CD14-positive monocyte (primary cell): ENCODE measurements around the gene DNAH1. TPM values are rescaled to one million over a fixed set of nuclear protein-coding genes. Genes with fewer than 3 reads are reported as not detected.

Experiments
- DNase-seq, 3 donors: peaks; one replicate each; pipeline ENCODE4 v3.0.0-alpha.2; 2011 to 2022
- H2AFZ ChIP-seq: 2 replicates; pipeline ENCODE4 v1.6.0; 2012; ENCODE audit warnings: mild to moderate bottlenecking, low read depth, low read length, inconsistent platforms; ENCODE audit not compliant: insufficient read depth, poor library complexity, severe bottlenecking
- H3K27ac ChIP-seq, 2 donors: 1 replicate in 1 of 2; 2 replicates in 1 of 2; pipeline ENCODE4 v1.5.1; 2012 to 2013; ENCODE audit warnings: low read length in 2 of 2, control low read depth in 1 of 2, inconsistent platforms in 1 of 2, low read depth in 1 of 2, mild to moderate bottlenecking in 1 of 2
- H3K27me3 ChIP-seq, 2 donors: one replicate each; pipeline versions ENCODE4 v1.6.0 to v1.6.1; 2011 to 2013; ENCODE audit warnings: low read length in 2 of 2; ENCODE audit not compliant: control insufficient read depth in 2 of 2, insufficient read depth in 2 of 2
- H3K36me3 ChIP-seq, 2 donors: replicated peaks in 1 of 2; 1 replicate in 1 of 2; 2 replicates in 1 of 2; pipeline versions ENCODE4 v1.5.1 to v1.6.1; 2012 to 2013; ENCODE audit warnings: low read length in 2 of 2, control low read depth in 1 of 2, inconsistent platforms in 1 of 2, mild to moderate bottlenecking in 1 of 2; ENCODE audit not compliant: insufficient read depth in 2 of 2, control insufficient read depth in 1 of 2
- H3K4me1 ChIP-seq, 2 donors: 1 replicate in 1 of 2; 2 replicates in 1 of 2; pipeline versions ENCODE4 v1.5.1 to v1.6.1; 2012 to 2013; ENCODE audit warnings: low read length in 2 of 2, control low read depth in 1 of 2, inconsistent platforms in 1 of 2, mild to moderate bottlenecking in 1 of 2, moderate library complexity in 1 of 2; ENCODE audit not compliant: insufficient read depth in 2 of 2, control insufficient read depth in 1 of 2
- H3K4me2 ChIP-seq: replicated peaks from 2 replicates; pipeline ENCODE3; 2012; ENCODE audit warnings: low read length, moderate library complexity, mild to moderate bottlenecking; ENCODE audit not compliant: poor library complexity, severe bottlenecking; ENCODE audit errors: extremely low read depth
- H3K4me3 ChIP-seq, 3 experiments: fragments of 200-600 bp in 1 of 3; sonication (generic) in 1 of 3; replicated peaks in 1 of 3; 1 replicate in 2 of 3; 2 replicates in 1 of 3; pipeline ENCODE4 v1.5.1; 2011 to 2013; ENCODE audit warnings: low read length in 3 of 3, mild to moderate bottlenecking in 3 of 3, control low read depth in 2 of 3, low read depth in 2 of 3, inconsistent platforms in 1 of 3, moderate library complexity in 1 of 3
- H3K79me2 ChIP-seq: 2 replicates; pipeline ENCODE4 v1.6.0; 2012; ENCODE audit warnings: mild to moderate bottlenecking, control low read depth, inconsistent platforms, low read length, moderate library complexity; ENCODE audit not compliant: insufficient read depth
- H3K9ac ChIP-seq: 2 replicates; pipeline ENCODE4 v1.6.0; 2017; ENCODE audit warnings: low read length, mild to moderate bottlenecking; ENCODE audit not compliant: insufficient read depth, poor library complexity, severe bottlenecking
- H3K9me3 ChIP-seq, 2 donors: replicated peaks in 1 of 2; 1 replicate in 1 of 2; 2 replicates in 1 of 2; pipeline versions ENCODE4 v1.5.1 to v1.6.1; 2012 to 2013; ENCODE audit warnings: low read length in 2 of 2, control low read depth in 1 of 2; ENCODE audit not compliant: control insufficient read depth in 1 of 2, insufficient read depth in 1 of 2
- H4K20me1 ChIP-seq: 2 replicates; pipeline ENCODE4 v1.6.0; 2012; ENCODE audit warnings: mild to moderate bottlenecking, low read length, control low read depth, moderate library complexity; ENCODE audit not compliant: insufficient read depth
- H3K27ac Mint-ChIP-seq, 7 donors: one replicate each; pipeline ENCODE4 v1.8.0; 2020; ENCODE audit warnings: mild to moderate bottlenecking in 7 of 7, mixed read lengths in 7 of 7, moderate library complexity in 6 of 7, inconsistent platforms in 2 of 7
- H3K27me3 Mint-ChIP-seq, 3 donors: one replicate each; pipeline ENCODE4 v1.8.0; 2021 to 2022; ENCODE audit warnings: low read depth in 3 of 3, mild to moderate bottlenecking in 3 of 3, mixed read lengths in 3 of 3, moderate library complexity in 3 of 3, inconsistent platforms in 1 of 3
- H3K36me3 Mint-ChIP-seq, 2 donors: one replicate each; pipeline ENCODE4 v1.8.0; 2020; ENCODE audit warnings: mixed read lengths in 2 of 2, inconsistent platforms in 1 of 2, mild to moderate bottlenecking in 1 of 2
- H3K4me1 Mint-ChIP-seq: one replicate; pipeline ENCODE4 v1.8.0; 2020; ENCODE audit warnings: mild to moderate bottlenecking, mixed read lengths
- H3K4me3 Mint-ChIP-seq, 2 donors: one replicate each; pipeline ENCODE4 v1.8.0; 2020; ENCODE audit warnings: mild to moderate bottlenecking in 2 of 2, mixed read lengths in 2 of 2, moderate library complexity in 1 of 2
- H3K9me3 Mint-ChIP-seq, 7 donors: one replicate each; pipeline ENCODE4 v1.8.0; 2020 to 2022; ENCODE audit warnings: mixed read lengths in 7 of 7, mild to moderate bottlenecking in 6 of 7, moderate library complexity in 6 of 7, inconsistent platforms in 2 of 7
- CTCF ChIP-seq: fragments of 200-600 bp; IDR thresholded peaks from one replicate; pipeline ENCODE4 v1.8.0; 2022; ENCODE audit warnings: antibody characterized with exemption, mild to moderate bottlenecking
- whole genome bisulfite sequencing: methylation state at CpG from one replicate; pipeline ENCODE4 v1.1.5; 2013; ENCODE audit warnings: missing lambda C conversion rate; ENCODE audit not compliant: insufficient coverage; 5-methylcytosine and 5-hydroxymethylcytosine counted together
- intact Hi-C, 2 donors: fragments of 100-400 bp; cut with micrococcal nuclease; formaldehyde crosslinking; loops; one replicate each; pipeline versions ENCODE4 v1.15.0 to v1.15.1; 2023
- polyA plus RNA-seq, 3 donors: library from polyadenylated mRNA; depleted of rRNA in 1 of 3; unstranded in 2 of 3; stranded (reverse) in 1 of 3; fragments of 300-500 nt in 2 of 3; fragments of >200 nt in 1 of 3; fragmentation: Illumina TruSeq in 2 of 3; gene quantifications; 1 replicate in 2 of 3; 2 replicates in 1 of 3; pipeline ENCODE4 v1.2.3, GENCODE V29; 2012 to 2021

Gene DNAH1
- polyA plus RNA-seq, 3 donors, result 0.15 to 47.0 (median 0.25) TPM

- no peaks in the 10 kb centered on the region for H3K9me3 Mint-ChIP-seq
- Histone ChIP-seq H3K4me2 (no peak overlapping the region), H2AFZ (no peak overlapping the region), H3K9ac (no peak overlapping the region), H3K4me3 (no peak overlapping the region), H3K27ac (no peak overlapping the region), H3K9me3 (no peaks in the 10 kb centered on the region), H4K20me1 (no peaks in the 10 kb centered on the region), H3K36me3 (peaks cover 80 to 98% of the 10 kb centered on the region in 2 donors), H3K4me1 (no peaks in the 10 kb centered on the region), H3K79me2 (no peaks in the 10 kb centered on the region), H3K27me3 (no peaks in the 10 kb centered on the region)
- DNase-seq, result no peak
- peak overlapping the region in 2 of 7 donors; percentile 25 to 46 for H3K27ac Mint-ChIP-seq
- H3K4me1 Mint-ChIP-seq, result no peaks in the 10 kb centered on the region
- TF ChIP-seq CTCF, result no peak
- peaks cover 0 to 2% (median 2%) of the 10 kb centered on the region in 3 donors for H3K27me3 Mint-ChIP-seq
- H3K36me3 Mint-ChIP-seq, result peaks cover 80 to 96% of the 10 kb centered on the region in 2 donors
- intact Hi-C loops, result no loop called here
- WGBS, result 97% methylated on average over 15 of the region's 16 CpGs
- H3K4me3 Mint-ChIP-seq, result no peak overlapping the region
Observed at GRCh38 chr3:52353291-52353855, 37.3 kb downstream of the DNAH1 start.

- H3K79me2 ChIP-seq, result no peaks in the 10 kb centered on the region
- H3K4me1 Mint-ChIP-seq, result no peaks in the 10 kb centered on the region
- WGBS, result over 99% methylated on average over 10 of the region's 12 CpGs
- peaks cover 77 to 98% of the 10 kb centered on the region in 2 donors for H3K36me3 ChIP-seq
- no peak overlapping the region for H3K4me3 Mint-ChIP-seq
- no peak overlapping the region for H3K27ac Mint-ChIP-seq
- DNase-seq, result no peak
- H3K9me3 ChIP-seq, result no peaks in the 10 kb centered on the region
- H3K9ac ChIP-seq, result no peak overlapping the region
- H4K20me1 ChIP-seq, result no peaks in the 10 kb centered on the region
- TF ChIP-seq CTCF, result no peak
- H3K27ac ChIP-seq, result no peak overlapping the region
- no peaks in the 10 kb centered on the region for H3K9me3 Mint-ChIP-seq
- intact Hi-C loops, result no loop called here
- no peak overlapping the region for H2AFZ ChIP-seq
- no peak overlapping the region for H3K4me3 ChIP-seq
- no peak overlapping the region for H3K4me2 ChIP-seq
- H3K4me1 ChIP-seq, result no peaks in the 10 kb centered on the region
- H3K27me3 Mint-ChIP-seq, result peaks cover 0 to 2% (median 0%) of the 10 kb centered on the region in 3 donors
- H3K36me3 Mint-ChIP-seq, result peaks cover 76 to 95% of the 10 kb centered on the region in 2 donors
- H3K27me3 ChIP-seq, result no peaks in the 10 kb centered on the region
Observed at GRCh38 chr3:52354676-52355075, 38.6 kb downstream of the DNAH1 start.
